ENCODE measurements around the gene ADD3.
A peak's percentile ranks its signal among the peaks of the same experiment; 100 is the strongest.

The ADD3 gene

GRCh38 chr10:110068780-110069179 lies 61.0 kb downstream of the ADD3 start:
- Histone ChIP-seq H3K36me3 (ENCODE audit: insufficient read depth, low read length) (no peaks in the 10 kb centered on the region), H3K27me3 (ENCODE audit: insufficient read depth, low read length, poor library complexity, severe bottlenecking) (no peaks in the 10 kb centered on the region), H2AFZ (ENCODE audit: low read length) (no peak overlapping the region), H3K9ac (ENCODE audit: low read depth, low read length, poor library complexity, severe bottlenecking) (no peak overlapping the region), H3K79me2 (ENCODE audit: insufficient read depth, low read length) (peaks cover 82% of the 10 kb centered on the region), H3K9me2 (replicated peaks; ENCODE audit: low read depth, low read length) (no peaks in the 10 kb centered on the region), H4K20me1 (ENCODE audit: insufficient read depth, low read length, poor library complexity, severe bottlenecking) (peaks cover 3% of the 10 kb centered on the region), H3F3A (ENCODE audit: low read depth) (0 out of 2 replicates have a peak, but pooled peaks cover 8% of the 10 kb centered on the region), H3K4me3 (ENCODE audit: low read length, poor library complexity, severe bottlenecking) (no peak overlapping the region), H3K4me1 (ENCODE audit: insufficient read depth, low read length, poor library complexity, severe bottlenecking) (peaks cover 65% of the 10 kb centered on the region), H3K4me2 (ENCODE audit: low read depth, low read length, poor library complexity, severe bottlenecking) (peak overlapping the region; percentile 76), H3K9me3 (ENCODE audit: insufficient read depth, low read depth, low read length) (no peaks in the 10 kb centered on the region)
- TF ChIP-seq EZH2phosphoT487 (IDR thresholded peaks at IDR 0.05; ENCODE audit: borderline replicate concordance) (no peak), CTCF (conservative IDR thresholded peaks at IDR 0.05; ENCODE audit: low read length) (no peak)

- Histone ChIP-seq H4K20me1 (ENCODE audit: insufficient read depth, low read length, poor library complexity, severe bottlenecking) (peaks cover 3% of the 10 kb centered on the region), H3F3A (ENCODE audit: low read depth) (0 out of 2 replicates have a peak, but pooled peaks cover 8% of the 10 kb centered on the region), H2AFZ (ENCODE audit: low read length) (no peak overlapping the region), H3K27me3 (ENCODE audit: insufficient read depth, low read length, poor library complexity, severe bottlenecking) (no peaks in the 10 kb centered on the region), H3K36me3 (ENCODE audit: insufficient read depth, low read length) (no peaks in the 10 kb centered on the region), H3K9me2 (replicated peaks; ENCODE audit: low read depth, low read length) (no peaks in the 10 kb centered on the region), H3K79me2 (ENCODE audit: insufficient read depth, low read length) (peaks cover 82% of the 10 kb centered on the region), H3K4me2 (ENCODE audit: low read depth, low read length, poor library complexity, severe bottlenecking) (peak overlapping the region; percentile 76), H3K9ac (ENCODE audit: low read depth, low read length, poor library complexity, severe bottlenecking) (peak overlapping the region; percentile 22), H3K4me3 (ENCODE audit: low read length, poor library complexity, severe bottlenecking) (peak overlapping the region; percentile 61), H3K9me3 (ENCODE audit: insufficient read depth, low read depth, low read length) (no peaks in the 10 kb centered on the region), H3K4me1 (ENCODE audit: insufficient read depth, low read length, poor library complexity, severe bottlenecking) (peaks cover 72% of the 10 kb centered on the region)
- TF ChIP-seq CTCF (conservative IDR thresholded peaks at IDR 0.05; ENCODE audit: low read length) (no peak), EZH2phosphoT487 (IDR thresholded peaks at IDR 0.05; ENCODE audit: borderline replicate concordance) (no peak)
Measured at GRCh38 chr10:110069502-110069982, 61.8 kb downstream of the ADD3 start.

GRCh38 chr10:110073896-110074295 lies 66.1 kb downstream of the ADD3 start:
- Histone ChIP-seq H3K36me3 (ENCODE audit: insufficient read depth, low read length) (no peaks in the 10 kb centered on the region), H3K9me3 (ENCODE audit: insufficient read depth, low read depth, low read length) (no peaks in the 10 kb centered on the region), H4K20me1 (ENCODE audit: insufficient read depth, low read length, poor library complexity, severe bottlenecking) (peaks cover 7% of the 10 kb centered on the region), H3F3A (ENCODE audit: low read depth) (peaks cover 18% of the 10 kb centered on the region; the same call in 1 of the 2 replicates), H3K4me1 (ENCODE audit: insufficient read depth, low read length, poor library complexity, severe bottlenecking) (peaks cover 83% of the 10 kb centered on the region), H3K27me3 (ENCODE audit: insufficient read depth, low read length, poor library complexity, severe bottlenecking) (no peaks in the 10 kb centered on the region), H3K4me3 (ENCODE audit: low read length, poor library complexity, severe bottlenecking) (no peak overlapping the region), H3K79me2 (ENCODE audit: insufficient read depth, low read length) (peaks cover 77% of the 10 kb centered on the region), H3K4me2 (ENCODE audit: low read depth, low read length, poor library complexity, severe bottlenecking) (no peak overlapping the region), H3K9ac (ENCODE audit: low read depth, low read length, poor library complexity, severe bottlenecking) (no peak overlapping the region), H2AFZ (ENCODE audit: low read length) (no peak overlapping the region), H3K9me2 (replicated peaks; ENCODE audit: low read depth, low read length) (no peaks in the 10 kb centered on the region)
- TF ChIP-seq CTCF (conservative IDR thresholded peaks at IDR 0.05; ENCODE audit: low read length) (no peak), EZH2phosphoT487 (IDR thresholded peaks at IDR 0.05; ENCODE audit: borderline replicate concordance) (no peak)
